DMS53 treated with DMSO at 0.1 percent for 48 hours (cell line): Measurements from ENCODE around the gene PPP1R14C.
"Not testable (repeated sequence)": the region's sequence is repeated elsewhere in the genome, so short reads cannot be mapped to it uniquely, and the experiment has no call there.

Experiments
- DNase-seq: peaks from one replicate; lab custom pipeline; 2025; ENCODE audit not compliant: unreplicated experiment; lab: John Stamatoyannopoulos, UW

PPP1R14C gene

GRCh38 chr6:150165020-150165702, 22.3 kb downstream of the PPP1R14C start:
- no peak for DNase-seq

GRCh38 chr6:150167479-150167873, 24.6 kb downstream of the PPP1R14C start:
- DNase-seq: no peak

GRCh38 chr6:150169181-150169580, 26.3 kb downstream of the PPP1R14C start:
- DNase-seq: no peak

GRCh38 chr6:150169609-150170008, 26.8 kb downstream of the PPP1R14C start:
- DNase-seq: no peak

GRCh38 chr6:150172929-150173328, 30.1 kb downstream of the PPP1R14C start:
- no peak for DNase-seq

- DNase-seq: no peak
These were observed 32.8 kb downstream of the PPP1R14C start for GRCh38 chr6:150175586-150176151.

GRCh38 chr6:150176152-150176551, 33.3 kb downstream of the PPP1R14C start:
- no peak for DNase-seq

GRCh38 chr6:150176659-150177058, 33.8 kb downstream of the PPP1R14C start:
- DNase-seq: no peak

GRCh38 chr6:150177259-150177951, 34.6 kb downstream of the PPP1R14C start:
- DNase-seq: no peak

- peak; percentile 66 for DNase-seq
These were observed 35.2 kb downstream of the PPP1R14C start for GRCh38 chr6:150177952-150178520.

GRCh38 chr6:150179030-150179429, 36.2 kb downstream of the PPP1R14C start:
- DNase-seq: no peak

GRCh38 chr6:150179907-150180424, 37.1 kb downstream of the PPP1R14C start:
- DNase-seq: not testable (repeated sequence)

- DNase-seq: no peak
These were observed 37.7 kb downstream of the PPP1R14C start for GRCh38 chr6:150180517-150180916.

- no peak for DNase-seq
These were observed 39.7 kb downstream of the PPP1R14C start for GRCh38 chr6:150182460-150183078.

- DNase-seq: no peak
These were observed 40.3 kb downstream of the PPP1R14C start for GRCh38 chr6:150183105-150183504.

- no peak for DNase-seq
These were observed 41.1 kb downstream of the PPP1R14C start for GRCh38 chr6:150183966-150184365.

GRCh38 chr6:150184850-150185731, 42.2 kb downstream of the PPP1R14C start:
- no peak for DNase-seq

- DNase-seq: no peak
These were observed 42.9 kb downstream of the PPP1R14C start for GRCh38 chr6:150185732-150186117.

- no peak for DNase-seq
These were observed 43.5 kb downstream of the PPP1R14C start for GRCh38 chr6:150186129-150186898.

- not testable (repeated sequence) for DNase-seq
These were observed 44.6 kb downstream of the PPP1R14C start for GRCh38 chr6:150187433-150187832.
